ENCODE data around the gene SKAP2.
A peak's percentile ranks its signal among the peaks of the same experiment; 100 is the strongest.

Gene SKAP2

GRCh38 chr7:26630361-26630760 is 234.0 kb downstream of the SKAP2 start:
- DNase-seq: no peak

- DNase-seq: no peak
Measured at GRCh38 chr7:26629696-26630095, 234.7 kb downstream of the SKAP2 start.

- DNase-seq: no peak
Measured at GRCh38 chr7:26627891-26628341, 236.5 kb downstream of the SKAP2 start.

- DNase-seq: no peak
Measured at GRCh38 chr7:26627221-26627620, 237.2 kb downstream of the SKAP2 start.

- no peak for DNase-seq
Measured at GRCh38 chr7:26626687-26627086, 237.7 kb downstream of the SKAP2 start.

- DNase-seq: no peak
Measured at GRCh38 chr7:26626156-26626555, 238.2 kb downstream of the SKAP2 start.

- DNase-seq: peak; percentile 21
Measured at GRCh38 chr7:26625286-26625685, 239.1 kb downstream of the SKAP2 start.

- peak; percentile 13 for DNase-seq
Measured at GRCh38 chr7:26624839-26625238, 239.6 kb downstream of the SKAP2 start.

GRCh38 chr7:26624431-26624830 is 240.0 kb downstream of the SKAP2 start:
- no peak for DNase-seq

- no peak for DNase-seq
Measured at GRCh38 chr7:26620352-26620751, 244.0 kb downstream of the SKAP2 start.

GRCh38 chr7:26619348-26619984 is 244.9 kb downstream of the SKAP2 start:
- DNase-seq: no peak

- no peak for DNase-seq
Measured at GRCh38 chr7:26618898-26619297, 245.5 kb downstream of the SKAP2 start.

- no peak for DNase-seq
Measured at GRCh38 chr7:26618449-26618848, 245.9 kb downstream of the SKAP2 start.
